Body of pancreas (tissue), 4 donors: Measurements from ENCODE around the gene SEMA7A.

Source experiments
- CTCF ChIP-seq, 7 experiments: fragments of 450-650 bp in 4 of 7; fragments of 200-600 bp in 3 of 7; sonication (generic) in 3 of 7; IDR thresholded peaks; one replicate each; pipeline ENCODE4 v1.5.1; 2016 to 2019; ENCODE audit warnings: antibody characterized with exemption in 7 of 7
- POLR2A ChIP-seq, 3 donors: fragments of 450-650 bp; IDR thresholded peaks; one replicate each; pipeline ENCODE4 v1.6.1; 2016; ENCODE audit warnings: antibody characterized with exemption in 3 of 3, mild to moderate bottlenecking in 2 of 3

- TF ChIP-seq CTCF (IDR thresholded peaks at IDR 0.05) (no peak), POLR2A (IDR thresholded peaks at IDR 0.05) (no peak)
Measured at GRCh38 chr15:74443100-74443909, 9.5 kb upstream of the SEMA7A start.
